GM12878 (cell line): ENCODE results near the gene CAPS.

Experiments
- ATF2 ChIP-seq: IDR thresholded peaks from 2 replicates; pipeline ENCODE4 v1.6.1; 2012; ENCODE audit warnings: low read length, inconsistent platforms
- TF ChIP-seq, protein P1 (sequence below), 3 experiments: IDR thresholded peaks in 2 of 3; conservative IDR thresholded peaks in 1 of 3; 2 replicates each; pipeline ENCODE4 v1.5.1; 2011; ENCODE audit warnings: low read depth in 3 of 3, low read length in 3 of 3, mild to moderate bottlenecking in 3 of 3, control low read depth in 2 of 3, moderate library complexity in 2 of 3, inconsistent platforms in 1 of 3, mixed read lengths in 1 of 3; ENCODE audit not compliant: control insufficient read depth in 2 of 3, insufficient read depth in 1 of 3; ENCODE audit errors: extremely low read depth in 1 of 3

DNA sequence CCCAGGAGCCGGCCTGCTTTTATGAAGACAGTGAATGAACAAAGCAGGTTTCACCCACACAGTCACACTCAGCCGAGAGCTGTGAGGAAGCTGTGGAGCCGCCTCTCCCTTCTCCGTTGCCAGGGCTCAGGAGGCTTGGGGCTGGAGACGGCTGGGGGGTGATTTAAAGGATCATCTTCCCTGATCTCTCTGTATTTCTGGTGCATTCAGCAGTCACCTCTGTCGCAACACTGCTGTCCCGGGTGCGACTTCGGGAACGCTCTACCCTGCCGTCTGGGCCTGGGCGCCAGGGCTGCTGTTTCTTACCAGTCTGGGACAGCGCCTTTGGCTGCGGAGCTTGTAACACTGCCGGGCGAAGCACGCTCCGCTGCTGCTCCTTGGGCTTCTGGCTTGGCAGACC is 18.1 kb downstream of the CAPS start:
- TF ChIP-seq, protein P1, sequence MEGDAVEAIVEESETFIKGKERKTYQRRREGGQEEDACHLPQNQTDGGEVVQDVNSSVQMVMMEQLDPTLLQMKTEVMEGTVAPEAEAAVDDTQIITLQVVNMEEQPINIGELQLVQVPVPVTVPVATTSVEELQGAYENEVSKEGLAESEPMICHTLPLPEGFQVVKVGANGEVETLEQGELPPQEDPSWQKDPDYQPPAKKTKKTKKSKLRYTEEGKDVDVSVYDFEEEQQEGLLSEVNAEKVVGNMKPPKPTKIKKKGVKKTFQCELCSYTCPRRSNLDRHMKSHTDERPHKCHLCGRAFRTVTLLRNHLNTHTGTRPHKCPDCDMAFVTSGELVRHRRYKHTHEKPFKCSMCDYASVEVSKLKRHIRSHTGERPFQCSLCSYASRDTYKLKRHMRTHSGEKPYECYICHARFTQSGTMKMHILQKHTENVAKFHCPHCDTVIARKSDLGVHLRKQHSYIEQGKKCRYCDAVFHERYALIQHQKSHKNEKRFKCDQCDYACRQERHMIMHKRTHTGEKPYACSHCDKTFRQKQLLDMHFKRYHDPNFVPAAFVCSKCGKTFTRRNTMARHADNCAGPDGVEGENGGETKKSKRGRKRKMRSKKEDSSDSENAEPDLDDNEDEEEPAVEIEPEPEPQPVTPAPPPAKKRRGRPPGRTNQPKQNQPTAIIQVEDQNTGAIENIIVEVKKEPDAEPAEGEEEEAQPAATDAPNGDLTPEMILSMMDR (IDR thresholded peaks at IDR 0.05 in 2 of 3, conservative IDR thresholded peaks at IDR 0.05 in 1 of 3; ENCODE audit: control insufficient read depth in 2 of 3, extremely low read depth in 1 of 3, insufficient read depth in 1 of 3, low read depth in 3 of 3, low read length in 3 of 3), result no peak
- no peak for TF ChIP-seq ATF2
